Loucy (cell line): Measurements from ENCODE around the gene REPS2.

Experiments
- H2AFZ ChIP-seq: fragments of 200-600 bp; sonication (generic); 2 replicates; pipeline ENCODE4 v1.6.0; 2016; ENCODE audit warnings: antibody characterized with exemption, mild to moderate bottlenecking, low read length, moderate library complexity
- H3F3A ChIP-seq: fragments of 200-600 bp; 2 replicates; pipeline ENCODE4 v1.6.0; 2016; ENCODE audit warnings: antibody characterized with exemption, low read depth, mild to moderate bottlenecking
- H3K27me3 ChIP-seq: fragments of 200-600 bp; sonication (generic); 2 replicates; pipeline ENCODE4 v1.6.1; 2014; ENCODE audit warnings: low read length, mild to moderate bottlenecking; ENCODE audit not compliant: insufficient read depth, poor library complexity, severe bottlenecking
- H3K36me3 ChIP-seq: fragments of 200-600 bp; sonication (generic); 2 replicates; pipeline ENCODE4 v1.6.1; 2016; ENCODE audit warnings: low read length; ENCODE audit not compliant: insufficient read depth
- H3K4me1 ChIP-seq: fragments of 200-600 bp; sonication (generic); 2 replicates; pipeline ENCODE4 v1.5.1; 2014; ENCODE audit warnings: low read length, mild to moderate bottlenecking; ENCODE audit not compliant: insufficient read depth, poor library complexity, severe bottlenecking
- H3K4me2 ChIP-seq: fragments of 200-600 bp; sonication (generic); 2 replicates; pipeline ENCODE4 v1.6.0; 2014; ENCODE audit warnings: antibody characterized with exemption, low read length, low read depth, mild to moderate bottlenecking; ENCODE audit not compliant: poor library complexity, severe bottlenecking
- H3K4me3 ChIP-seq: fragments of 200-600 bp; sonication (generic); 2 replicates; pipeline ENCODE4 v1.5.1; 2014; ENCODE audit warnings: low read length, mild to moderate bottlenecking, mixed read lengths; ENCODE audit not compliant: poor library complexity, severe bottlenecking
- H3K79me2 ChIP-seq: fragments of 200-600 bp; sonication (generic); 2 replicates; pipeline ENCODE4 v1.6.1; 2014; ENCODE audit warnings: low read length; ENCODE audit not compliant: insufficient read depth
- H3K9ac ChIP-seq: fragments of 200-600 bp; sonication (generic); 2 replicates; pipeline ENCODE4 v1.6.0; 2014; ENCODE audit warnings: mild to moderate bottlenecking, low read depth, low read length, moderate library complexity; ENCODE audit not compliant: poor library complexity, severe bottlenecking
- H3K9me2 ChIP-seq: fragments of 200-600 bp; sonication (generic); replicated peaks from 2 replicates; pipeline ENCODE4 v1.6.1; 2016; ENCODE audit warnings: low read depth, low read length, mixed read lengths
- H3K9me3 ChIP-seq: fragments of 200-600 bp; sonication (generic); 2 replicates; pipeline ENCODE4 v1.6.1; 2014; ENCODE audit warnings: mild to moderate bottlenecking, antibody characterized with exemption, low read length, low read depth; ENCODE audit not compliant: insufficient read depth
- H4K20me1 ChIP-seq: fragments of 200-600 bp; sonication (generic); 2 replicates; pipeline ENCODE4 v1.6.0; 2014; ENCODE audit warnings: antibody characterized with exemption, low read length, mild to moderate bottlenecking; ENCODE audit not compliant: insufficient read depth, poor library complexity, severe bottlenecking
- CTCF ChIP-seq: fragments of 200-600 bp; sonication (generic); conservative IDR thresholded peaks from 2 replicates; pipeline ENCODE4 v1.5.1; 2014; ENCODE audit warnings: mild to moderate bottlenecking, antibody characterized with exemption, low read length
- EZH2phosphoT487 ChIP-seq: fragments of 200-600 bp; IDR thresholded peaks from 2 replicates; pipeline ENCODE4 v1.6.1; 2018; ENCODE audit warnings: antibody characterized with exemption, mild to moderate bottlenecking, moderate library complexity, borderline replicate concordance

The REPS2 gene

GRCh38 chrX:17036171-17036961, 89.9 kb downstream of the REPS2 start:
- H3K27me3 ChIP-seq = no peaks in the 10 kb centered on the region
- H3K4me2 ChIP-seq = no peak overlapping the region

GRCh38 chrX:17038277-17038676, 91.8 kb downstream of the REPS2 start:
- no peak overlapping the region for H3K4me2 ChIP-seq
- H2AFZ ChIP-seq = no peak overlapping the region
- H3K4me3 ChIP-seq = no peak overlapping the region
- H3K9ac ChIP-seq = no peak overlapping the region
- H3K27me3 ChIP-seq = no peaks in the 10 kb centered on the region
- H3K9me2 ChIP-seq = no peaks in the 10 kb centered on the region
- no peaks in the 10 kb centered on the region for H3K36me3 ChIP-seq
- no peak for TF ChIP-seq EZH2phosphoT487
- no peak for TF ChIP-seq CTCF
- H3K4me1 ChIP-seq = no peaks in the 10 kb centered on the region
- no peaks in the 10 kb centered on the region for H3F3A ChIP-seq
- no peaks in the 10 kb centered on the region for H3K79me2 ChIP-seq
- H3K9me3 ChIP-seq = no peaks in the 10 kb centered on the region
- H4K20me1 ChIP-seq = no peaks in the 10 kb centered on the region

More at GRCh38 chrX:17036171-17036961, 89.9 kb downstream of the REPS2 start:
- no peak for TF ChIP-seq CTCF
- TF ChIP-seq EZH2phosphoT487 = no peak
- Histone ChIP-seq H3F3A (no peaks in the 10 kb centered on the region), H3K9me3 (no peaks in the 10 kb centered on the region), H3K79me2 (no peaks in the 10 kb centered on the region), H3K4me1 (no peaks in the 10 kb centered on the region), H3K9ac (no peak overlapping the region), H4K20me1 (no peaks in the 10 kb centered on the region), H3K9me2 (no peaks in the 10 kb centered on the region), H3K4me3 (no peak overlapping the region), H3K36me3 (no peaks in the 10 kb centered on the region), H2AFZ (no peak overlapping the region)

GRCh38 chrX:17038681-17039161, 92.3 kb downstream of the REPS2 start:
- Histone ChIP-seq H3K79me2 (no peaks in the 10 kb centered on the region), H3K9me3 (no peaks in the 10 kb centered on the region), H3K4me2 (no peak overlapping the region), H3K9me2 (no peaks in the 10 kb centered on the region), H2AFZ (no peak overlapping the region), H4K20me1 (no peaks in the 10 kb centered on the region), H3F3A (no peaks in the 10 kb centered on the region), H3K4me3 (no peak overlapping the region), H3K4me1 (no peaks in the 10 kb centered on the region), H3K27me3 (no peaks in the 10 kb centered on the region), H3K9ac (no peak overlapping the region), H3K36me3 (no peaks in the 10 kb centered on the region)
- TF ChIP-seq EZH2phosphoT487 = no peak
- TF ChIP-seq CTCF = no peak
